HuH-7.5 (cell line): Measurements from ENCODE around the gene CREB3.

Source experiments
- DNase-seq: peaks from one replicate; pipeline ENCODE4 v3.0.0; 2011; ENCODE audit warnings: low spot score

CREB3 gene

DNA sequence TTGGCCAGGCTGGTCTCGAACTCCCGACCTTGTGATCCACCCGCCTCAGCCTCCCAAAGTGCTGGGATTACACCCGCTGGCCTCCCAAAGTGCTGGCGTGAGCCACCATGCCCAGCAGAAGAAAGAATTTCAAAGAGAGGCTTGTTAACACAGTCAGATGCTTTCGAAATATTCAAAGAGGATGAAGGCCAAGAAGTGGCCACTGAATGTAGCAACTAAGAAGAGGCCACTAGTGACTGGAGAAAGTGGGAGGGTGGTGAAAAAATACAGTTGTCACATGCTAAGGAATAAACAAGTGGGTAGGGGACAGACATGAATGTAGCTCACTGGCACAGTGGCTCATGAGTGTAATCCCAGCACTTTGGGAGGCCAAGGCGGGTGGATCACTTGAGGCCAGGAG, 29.8 kb upstream of the CREB3 start:
- no peak for DNase-seq

- no peak for DNase-seq
Measured at GRCh38 chr9:35703906-35704672, 28.4 kb upstream of the CREB3 start.

DNA sequence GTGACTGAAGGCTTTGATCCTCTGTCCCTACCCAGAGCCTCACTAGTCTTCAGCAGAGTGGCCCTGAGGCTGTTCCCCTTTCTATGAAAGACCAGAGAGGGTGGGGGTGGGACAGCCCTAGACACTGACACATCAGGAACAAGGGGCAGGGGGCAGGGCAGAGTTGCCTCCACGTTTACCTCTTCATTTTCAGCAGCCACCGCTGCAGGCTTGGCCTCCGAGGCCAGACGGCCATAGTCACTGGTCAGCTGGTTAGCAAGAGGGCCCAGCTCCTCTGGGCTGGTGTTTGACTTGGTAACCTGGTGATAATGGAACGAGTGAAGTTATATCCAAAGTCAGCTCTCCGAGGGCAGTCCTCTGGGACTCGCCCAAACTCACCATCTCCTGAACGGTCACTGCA, 27.1 kb upstream of the CREB3 start:
- DNase-seq = no peak

DNA sequence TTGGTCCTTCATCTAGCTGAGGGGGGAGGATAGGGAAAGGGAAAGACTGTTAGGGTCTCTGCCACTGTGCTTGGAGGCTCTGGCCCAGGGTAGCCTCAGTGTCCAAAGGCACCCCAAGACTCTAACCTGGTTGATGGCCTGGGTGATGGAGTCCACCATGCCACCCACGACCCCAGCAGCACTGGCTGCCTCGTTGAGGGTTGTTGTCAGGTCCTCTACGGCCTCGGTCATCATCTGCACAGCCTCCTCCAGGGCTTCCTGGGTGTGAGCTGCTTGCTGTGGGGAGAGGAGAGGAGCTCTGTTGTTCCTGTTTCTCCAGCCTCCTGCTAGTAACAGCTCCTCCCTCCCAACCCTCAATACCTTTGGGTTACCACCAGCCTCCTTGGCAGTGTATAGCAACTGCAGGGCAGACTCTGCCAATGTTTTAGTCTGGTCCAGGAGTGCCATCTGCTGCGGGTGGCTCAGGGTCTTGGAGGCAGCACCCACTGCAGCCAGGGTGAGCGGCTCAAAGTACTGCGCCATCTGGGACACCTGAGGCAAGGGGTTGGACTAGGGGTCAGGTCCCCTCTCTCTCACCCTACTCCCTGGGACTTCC, 26.5 kb upstream of the CREB3 start:
- DNase-seq = no peak

DNA sequence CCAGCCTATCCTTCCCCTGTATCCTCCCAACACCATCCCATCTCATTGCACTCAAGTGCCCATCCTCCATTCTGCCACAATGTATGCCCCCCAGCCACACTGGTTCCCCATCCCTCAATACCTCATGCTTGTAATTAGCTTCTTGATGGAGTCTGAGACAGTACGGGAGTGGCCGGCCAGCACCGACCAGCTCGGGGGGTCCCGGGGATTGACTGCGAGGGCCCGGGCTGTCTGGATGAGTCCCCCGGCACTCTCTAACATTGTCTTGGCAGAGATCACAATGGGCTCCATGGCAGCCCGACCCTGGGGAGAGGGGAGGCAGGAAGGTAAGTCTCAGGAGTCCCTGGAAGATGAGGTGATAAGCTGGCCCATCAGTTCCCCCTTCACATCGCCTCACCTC, 25.5 kb upstream of the CREB3 start:
- DNase-seq = no peak

DNA sequence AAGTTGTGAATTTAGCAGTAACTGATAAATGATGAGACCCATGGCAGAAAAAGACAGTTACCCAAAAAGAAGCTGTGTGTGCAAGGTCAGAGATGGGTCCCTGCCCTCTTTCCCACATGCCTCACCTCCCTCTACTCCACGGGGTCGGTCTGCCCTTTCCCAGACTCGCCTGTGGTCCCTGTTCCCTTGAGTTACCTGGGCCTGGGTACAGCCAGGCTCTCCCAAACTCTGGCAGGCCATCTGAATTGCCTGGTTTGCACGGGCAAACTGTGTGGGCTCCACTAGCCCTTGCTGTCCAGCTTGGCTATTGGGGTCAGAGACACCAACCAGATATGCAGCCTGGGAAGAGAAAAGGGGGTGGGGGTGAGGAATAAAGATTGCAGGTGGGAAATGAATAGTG, 24.3 kb upstream of the CREB3 start:
- no peak for DNase-seq

DNA sequence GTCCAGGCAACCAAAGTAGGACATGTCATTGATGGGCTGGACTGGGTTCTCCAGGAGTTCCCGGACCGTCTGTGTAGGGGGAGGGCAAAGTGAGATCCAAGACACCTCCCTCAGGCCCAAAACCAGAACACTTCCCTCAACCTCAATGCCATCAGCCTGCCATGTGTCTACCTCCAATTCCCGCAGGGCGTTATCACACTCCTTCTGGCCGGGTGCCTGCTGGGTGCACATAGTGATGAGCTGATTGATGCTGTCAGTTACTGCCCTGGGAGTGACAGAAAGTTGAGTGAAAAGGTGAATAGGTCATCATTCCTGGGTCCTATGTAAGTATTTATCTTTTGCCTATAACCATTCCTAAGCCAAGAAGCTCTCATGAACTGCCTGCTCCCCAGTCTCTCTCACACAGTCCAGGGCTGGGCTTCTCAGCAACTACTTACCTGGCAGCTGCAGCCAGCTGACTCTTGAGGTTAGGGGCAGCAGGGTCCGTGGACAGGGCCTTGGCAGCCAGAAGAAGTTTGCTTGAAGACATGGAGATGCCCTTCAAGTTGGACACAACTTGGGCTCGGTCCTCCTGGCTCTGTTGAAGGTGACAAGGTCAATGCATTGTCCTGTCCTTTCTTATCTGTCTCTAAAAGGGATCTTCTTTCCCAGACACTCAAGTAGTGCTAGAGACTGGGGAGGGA, 21.5 kb upstream of the CREB3 start:
- DNase-seq = no peak

- DNase-seq = no peak
Measured at GRCh38 chr9:35711501-35712428, 20.7 kb upstream of the CREB3 start.

DNA sequence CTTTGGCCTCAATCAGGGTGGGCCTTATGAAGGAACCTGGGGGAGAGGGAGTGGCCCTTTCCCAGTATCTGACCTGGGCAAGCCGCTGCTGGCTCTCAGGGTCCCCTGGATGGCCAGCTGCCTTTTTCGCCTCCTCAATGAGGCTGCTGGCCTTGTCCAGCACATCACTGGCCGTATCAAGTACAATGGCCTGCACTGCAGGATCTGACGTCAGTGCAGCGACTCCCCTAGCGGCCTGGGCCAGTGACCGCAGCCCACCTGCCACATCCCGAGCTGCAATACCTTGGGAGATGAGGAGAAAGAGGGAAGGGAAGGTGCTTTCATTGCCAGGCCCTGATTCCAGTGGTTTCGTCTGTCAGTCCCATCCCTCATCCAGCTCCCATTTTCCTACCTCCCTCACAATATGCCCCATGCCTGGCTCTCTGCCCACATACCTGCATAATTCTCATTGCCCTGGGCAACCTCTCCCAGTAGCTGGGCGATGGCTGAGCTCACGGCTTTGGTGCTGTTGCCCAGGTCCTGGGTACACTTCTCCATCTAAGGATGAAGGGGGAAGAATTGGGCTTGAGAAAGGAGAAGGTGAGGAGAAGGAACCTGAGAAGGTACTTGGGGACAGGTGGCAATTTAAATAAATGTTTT, 19.6 kb upstream of the CREB3 start:
- no peak for DNase-seq

DNA sequence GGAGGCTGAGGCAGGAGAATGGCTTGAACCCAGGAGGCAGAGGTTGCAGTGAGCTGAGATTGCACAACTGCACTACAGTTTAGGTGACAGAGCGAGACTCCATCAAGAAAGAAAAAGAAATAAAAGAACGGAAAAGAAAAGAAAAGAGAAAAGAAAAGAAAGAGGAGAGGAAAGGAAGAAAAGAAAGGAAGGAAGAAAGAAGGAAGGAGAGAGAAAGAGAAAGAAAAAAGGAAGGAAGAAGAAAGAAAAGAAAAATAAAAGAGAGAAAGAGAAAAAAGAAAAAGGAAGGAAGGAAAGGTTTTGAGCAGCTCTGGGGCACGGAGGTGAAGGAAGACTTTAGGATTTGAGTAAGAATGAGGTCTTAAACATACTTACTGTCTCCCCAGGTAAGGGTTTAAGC, 18.9 kb upstream of the CREB3 start:
- DNase-seq = no peak

DNA sequence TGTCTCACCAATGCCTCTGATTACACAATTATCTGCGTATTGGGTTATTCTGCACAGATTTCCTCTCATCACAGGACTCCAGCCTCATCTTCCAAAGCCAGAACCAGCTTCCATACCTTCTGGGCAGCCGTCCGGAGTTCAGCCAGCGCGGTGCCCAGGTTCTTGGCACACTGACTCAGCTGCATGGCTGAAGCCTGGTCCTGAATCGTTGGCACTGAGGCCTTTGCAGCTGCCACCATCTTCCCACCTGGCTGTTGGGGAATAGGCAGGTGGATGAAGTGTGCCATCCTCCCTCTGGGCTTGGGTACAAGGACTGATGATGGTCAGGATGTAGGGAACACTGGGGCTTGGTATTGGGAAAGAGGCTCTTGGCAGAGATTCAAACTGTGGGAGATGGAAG, 18.3 kb upstream of the CREB3 start:
- no peak for DNase-seq

- no peak for DNase-seq
Measured at GRCh38 chr9:35714579-35715252, 17.8 kb upstream of the CREB3 start.

DNA sequence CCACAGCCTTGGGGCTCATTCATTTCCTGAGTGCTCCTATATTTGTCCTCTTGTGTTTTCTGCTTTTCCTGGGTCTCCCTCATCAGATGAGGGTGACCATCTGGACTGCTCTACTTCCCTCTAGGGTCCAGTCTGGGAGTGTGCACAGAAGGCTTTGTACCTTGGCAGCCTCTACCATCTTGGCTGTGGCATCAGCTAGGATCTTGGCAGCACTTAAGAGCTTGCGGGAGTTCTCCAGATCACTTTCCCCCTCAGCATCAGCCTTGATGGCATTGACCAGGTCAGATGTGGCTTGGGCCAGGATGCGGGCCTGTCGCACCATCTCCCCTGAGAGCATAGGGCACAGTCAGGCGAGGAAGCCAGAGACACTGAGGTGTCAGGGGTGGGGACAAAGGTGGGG, 16.2 kb upstream of the CREB3 start:
- DNase-seq = no peak

- DNase-seq = no peak
Measured at GRCh38 chr9:35717132-35717870, 15.2 kb upstream of the CREB3 start.

GRCh38 chr9:35718721-35719511, 13.6 kb upstream of the CREB3 start:
- DNase-seq = no peak

GRCh38 chr9:35719546-35719945, 12.9 kb upstream of the CREB3 start:
- no peak for DNase-seq

DNA sequence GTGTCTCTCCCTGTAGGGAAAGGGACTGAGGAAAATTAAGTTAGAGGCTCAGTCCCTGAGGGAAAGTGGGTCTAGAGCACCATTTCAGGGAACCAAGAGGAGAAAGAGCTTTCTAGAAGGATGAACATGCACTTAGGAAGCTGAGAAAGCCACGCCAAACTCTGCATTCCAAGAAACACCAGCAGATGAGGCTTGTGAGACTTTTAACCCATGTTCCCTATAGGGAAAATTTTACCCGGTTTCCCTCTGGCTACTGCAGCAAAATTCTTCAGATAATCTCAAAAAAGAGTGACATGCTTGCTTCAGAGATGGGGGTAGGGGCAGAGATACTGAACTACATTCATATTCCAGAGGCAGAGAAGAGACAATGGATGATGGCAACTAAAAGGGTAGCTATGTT, 9.0 kb upstream of the CREB3 start:
- no peak for DNase-seq

- DNase-seq = no peak
Measured at GRCh38 chr9:35723908-35724307, 8.6 kb upstream of the CREB3 start.

DNA sequence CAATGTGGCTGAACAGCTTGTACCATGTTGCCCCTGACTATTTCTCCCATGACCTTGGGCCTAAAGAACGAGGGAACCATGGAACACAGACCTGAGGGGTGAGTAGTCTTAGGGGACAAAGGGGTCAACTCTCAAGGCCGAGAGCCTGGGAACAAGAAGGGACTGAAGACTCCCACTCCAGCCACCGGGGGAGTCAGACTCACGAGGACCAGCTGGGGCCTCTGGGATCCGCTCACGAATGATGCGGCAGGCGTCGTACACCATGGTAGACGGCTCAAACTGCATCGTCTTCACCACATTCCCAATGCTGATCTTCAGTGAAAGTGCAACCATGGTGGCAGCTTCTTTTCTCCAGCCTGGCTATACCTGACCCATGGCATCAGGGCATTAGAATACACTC, 7.1 kb upstream of the CREB3 start:
- no peak for DNase-seq

GRCh38 chr9:35726931-35727330, 5.5 kb upstream of the CREB3 start:
- no peak for DNase-seq
